Measurements from ENCODE around the gene PUS10.

GRCh38 chr2:60992985-60993392, 25.1 kb downstream of the PUS10 start:
- TF ChIP-seq CTCF (IDR thresholded peaks at IDR 0.05), result no peak
- TF ChIP-seq POLR2A (IDR thresholded peaks at IDR 0.05), result peak in 1 of 4 donors; percentile 47
- peak in 1 of 2 donors; percentile 17 for TF ChIP-seq POLR2AphosphoS5 (IDR thresholded peaks at IDR 0.05)
- TF ChIP-seq EP300 (IDR thresholded peaks at IDR 0.05), result no peak
